Prostate gland (tissue), 2 donors: ENCODE results near the gene UBA7. TPM values are rescaled to one million over a fixed set of nuclear protein-coding genes. Genes with fewer than 3 reads are reported as not detected.
"Not testable (repeated sequence)": the region's sequence is repeated elsewhere in the genome, so short reads cannot be mapped to it uniquely, and the experiment has no call there.

ENCODE experiments used
- DNase-seq: peaks from one replicate; pipeline ENCODE4 v3.0.0-alpha.2; 2019; ENCODE audit warnings: low spot score
- H3K27ac ChIP-seq, 2 donors: fragments of 200-600 bp; sonication (generic); 2 replicates each; pipeline ENCODE4 v1.5.1; 2017 to 2019
- H3K27me3 ChIP-seq: fragments of 200-600 bp; sonication (generic); replicated peaks from 2 replicates; pipeline ENCODE4 v1.5.1; 2019; ENCODE audit not compliant: insufficient read depth
- H3K36me3 ChIP-seq, 2 donors: fragments of 200-600 bp; sonication (generic); 1 replicate in 1 of 2; 2 replicates in 1 of 2; pipeline versions ENCODE4 v1.5.1 to v1.8.1; 2017 to 2019
- H3K4me1 ChIP-seq: fragments of 200-600 bp; sonication (generic); replicated peaks from 2 replicates; pipeline ENCODE4 v1.5.1; 2019
- H3K4me3 ChIP-seq, 2 donors: fragments of 200-600 bp; sonication (generic); 2 replicates each; pipeline ENCODE4 v1.5.1; 2017 to 2019
- H3K9me3 ChIP-seq: fragments of 200-600 bp; sonication (generic); 2 replicates; pipeline ENCODE4 v1.5.1; 2017
- CTCF ChIP-seq, 4 experiments: fragments of 200-600 bp in 2 of 4; fragments of 450-650 bp in 2 of 4; sonication (generic) in 2 of 4; IDR thresholded peaks; 1 replicate in 3 of 4; 2 replicates in 1 of 4; pipeline ENCODE4 v1.5.1; 2016 to 2019; ENCODE audit warnings: antibody characterized with exemption in 4 of 4, mild to moderate bottlenecking in 2 of 4, moderate library complexity in 2 of 4
- POLR2A ChIP-seq: fragments of 450-650 bp; IDR thresholded peaks from one replicate; pipeline ENCODE4 v1.6.1; 2016; ENCODE audit warnings: antibody characterized with exemption, mild to moderate bottlenecking
- POLR2AphosphoS5 ChIP-seq: sonication (generic); formaldehyde crosslinking; IDR thresholded peaks from one replicate; pipeline ENCODE4 v1.6.1; 2017; ENCODE audit warnings: antibody characterized with exemption
- WGBS: methylation state at CpG from one replicate; pipeline ENCODE4 v1.1.5; 2018; 5-methylcytosine and 5-hydroxymethylcytosine counted together
- intact Hi-C: fragments of 100-400 bp; cut with DNase I; formaldehyde crosslinking; loops from one replicate; pipeline ENCODE4 v1.14.2; 2022
- total RNA-seq, 2 donors: library from RNA; depleted of rRNA; stranded (reverse); fragments of >200 nt; gene quantifications; one replicate each; pipeline ENCODE4 v1.1.0, GENCODE V29; 2016

The UBA7 gene
- total RNA-seq, 2 donors from 2014 or later: 50.5 to 96.9 TPM

GRCh38 chr3:49780080-49780974 is 33.4 kb downstream of the UBA7 start:
- intact Hi-C loops: no loop called here
- WGBS: 54% methylated on average over 4 of the region's 4 CpGs
- no peak for TF ChIP-seq POLR2AphosphoS5
- TF ChIP-seq POLR2A: no peak
- no peak for TF ChIP-seq CTCF (IDR thresholded peaks at IDR 0.05)
- H3K27me3 ChIP-seq: no peaks in the 10 kb centered on the region
- DNase-seq: no peak
- H3K36me3 ChIP-seq: no peaks in the 10 kb centered on the region
- H3K9me3 ChIP-seq: no peaks in the 10 kb centered on the region
- H3K4me3 ChIP-seq: no peak overlapping the region
- peaks cover 11% of the 10 kb centered on the region for H3K4me1 ChIP-seq
- no peak overlapping the region for H3K27ac ChIP-seq

GRCh38 chr3:49779358-49780079 is 34.2 kb downstream of the UBA7 start:
- H3K4me1 ChIP-seq: peaks cover 7% of the 10 kb centered on the region
- no peak overlapping the region for H3K4me3 ChIP-seq
- intact Hi-C loops: no loop called here
- H3K9me3 ChIP-seq: no peaks in the 10 kb centered on the region
- no peaks in the 10 kb centered on the region for H3K27me3 ChIP-seq
- TF ChIP-seq CTCF (IDR thresholded peaks at IDR 0.05) (no peak), POLR2A (no peak), POLR2AphosphoS5 (no peak)
- H3K27ac ChIP-seq: no peak overlapping the region
- WGBS: 88% methylated on average over 5 of the region's 5 CpGs
- H3K36me3 ChIP-seq: no peaks in the 10 kb centered on the region
- DNase-seq: no peak

- H3K36me3 ChIP-seq, intact Hi-C loops, DNase-seq, H3K27ac ChIP-seq, H3K4me3 ChIP-seq, H3K4me1 ChIP-seq, H3K9me3 ChIP-seq, H3K27me3 ChIP-seq: not testable (repeated sequence)
- WGBS: 86% methylated on average over 8 of the region's 8 CpGs
Observed at GRCh38 chr3:49776101-49776500, 37.7 kb downstream of the UBA7 start.

- TF ChIP-seq CTCF (IDR thresholded peaks at IDR 0.05) (no peak), POLR2AphosphoS5 (no peak), POLR2A (no peak)
- intact Hi-C loops: no loop called here
- H3K4me3 ChIP-seq: no peak overlapping the region
- no peaks in the 10 kb centered on the region for H3K9me3 ChIP-seq
- no peak for DNase-seq
- no peaks in the 10 kb centered on the region for H3K36me3 ChIP-seq
- 46% methylated on average over 3 of the region's 3 CpGs for WGBS
- H3K4me1 ChIP-seq: peaks cover 7% of the 10 kb centered on the region
- no peak overlapping the region for H3K27ac ChIP-seq
- no peaks in the 10 kb centered on the region for H3K27me3 ChIP-seq
Observed at GRCh38 chr3:49775538-49775937, 38.2 kb downstream of the UBA7 start.

- Histone ChIP-seq H3K36me3 (no peaks in the 10 kb centered on the region), H3K4me1 (no peaks in the 10 kb centered on the region), H3K27me3 (no peaks in the 10 kb centered on the region), H3K4me3 (no peak overlapping the region), H3K27ac (no peak overlapping the region), H3K9me3 (no peaks in the 10 kb centered on the region)
- DNase-seq: no peak
- WGBS: 93% methylated on average over 2 of the region's 2 CpGs
- TF ChIP-seq POLR2A (no peak), CTCF (IDR thresholded peaks at IDR 0.05) (no peak), POLR2AphosphoS5 (no peak)
- intact Hi-C loops: no loop called here
Observed at GRCh38 chr3:49772703-49773102, 41.0 kb downstream of the UBA7 start.
